DOHH2 (cell line): Measurements from ENCODE around the gene CARD11.

Source experiments
- EZH2phosphoT487 ChIP-seq: fragments of 200-600 bp; sonication (generic); IDR thresholded peaks from 2 replicates; pipeline ENCODE4 v1.6.1; 2017; ENCODE audit warnings: borderline replicate concordance, mild to moderate bottlenecking, antibody characterized with exemption, low read length, moderate library complexity, mixed read lengths
- TF ChIP-seq, protein P1 (sequence below): fragments of 200-600 bp; sonication (generic); IDR thresholded peaks from one replicate; pipeline ENCODE4 v1.5.1; 2014; ENCODE audit warnings: antibody characterized with exemption, mild to moderate bottlenecking, low read depth, low read length; ENCODE audit not compliant: poor library complexity, severe bottlenecking

- TF ChIP-seq, protein P1, sequence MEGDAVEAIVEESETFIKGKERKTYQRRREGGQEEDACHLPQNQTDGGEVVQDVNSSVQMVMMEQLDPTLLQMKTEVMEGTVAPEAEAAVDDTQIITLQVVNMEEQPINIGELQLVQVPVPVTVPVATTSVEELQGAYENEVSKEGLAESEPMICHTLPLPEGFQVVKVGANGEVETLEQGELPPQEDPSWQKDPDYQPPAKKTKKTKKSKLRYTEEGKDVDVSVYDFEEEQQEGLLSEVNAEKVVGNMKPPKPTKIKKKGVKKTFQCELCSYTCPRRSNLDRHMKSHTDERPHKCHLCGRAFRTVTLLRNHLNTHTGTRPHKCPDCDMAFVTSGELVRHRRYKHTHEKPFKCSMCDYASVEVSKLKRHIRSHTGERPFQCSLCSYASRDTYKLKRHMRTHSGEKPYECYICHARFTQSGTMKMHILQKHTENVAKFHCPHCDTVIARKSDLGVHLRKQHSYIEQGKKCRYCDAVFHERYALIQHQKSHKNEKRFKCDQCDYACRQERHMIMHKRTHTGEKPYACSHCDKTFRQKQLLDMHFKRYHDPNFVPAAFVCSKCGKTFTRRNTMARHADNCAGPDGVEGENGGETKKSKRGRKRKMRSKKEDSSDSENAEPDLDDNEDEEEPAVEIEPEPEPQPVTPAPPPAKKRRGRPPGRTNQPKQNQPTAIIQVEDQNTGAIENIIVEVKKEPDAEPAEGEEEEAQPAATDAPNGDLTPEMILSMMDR, result no peak
- no peak for TF ChIP-seq EZH2phosphoT487
Measured at GRCh38 chr7:2904202-2904601, 139.5 kb downstream of the CARD11 start.
